Endothelial cell of umbilical vein (primary cell): Measurements from ENCODE around the gene CNTNAP2.

Experiments
- EZH2 ChIP-seq: IDR thresholded peaks from 2 replicates; pipeline ENCODE4 v1.6.1; 2012; ENCODE audit warnings: borderline replicate concordance, low read depth, mild to moderate bottlenecking, moderate library complexity, low read length, inconsistent platforms; ENCODE audit not compliant: severe bottlenecking
- MAX ChIP-seq: IDR thresholded peaks from 2 replicates; pipeline ENCODE4 v1.6.1; 2011; ENCODE audit not compliant: insufficient read depth, insufficient read length
- POLR2A ChIP-seq: IDR thresholded peaks from 2 replicates; pipeline ENCODE4 v1.6.1; 2012; ENCODE audit warnings: low read depth, mild to moderate bottlenecking, control low read depth, low read length
- POLR2AphosphoS5 ChIP-seq: IDR thresholded peaks from 2 replicates; pipeline ENCODE4 v1.6.1; 2012; ENCODE audit warnings: low read depth, mild to moderate bottlenecking, control low read depth, low read length, moderate library complexity; ENCODE audit not compliant: insufficient read depth
- TF ChIP-seq, protein P1 (sequence below), 2 donors: IDR thresholded peaks; 1 replicate in 1 of 2; 2 replicates in 1 of 2; pipeline ENCODE4 v1.5.1; 2011; ENCODE audit warnings: low read length in 2 of 2, mild to moderate bottlenecking in 2 of 2, moderate library complexity in 2 of 2, control low read depth in 1 of 2, inconsistent platforms in 1 of 2, low read depth in 1 of 2; ENCODE audit not compliant: insufficient read depth in 1 of 2; ENCODE audit errors: extremely low read depth in 1 of 2

DNA sequence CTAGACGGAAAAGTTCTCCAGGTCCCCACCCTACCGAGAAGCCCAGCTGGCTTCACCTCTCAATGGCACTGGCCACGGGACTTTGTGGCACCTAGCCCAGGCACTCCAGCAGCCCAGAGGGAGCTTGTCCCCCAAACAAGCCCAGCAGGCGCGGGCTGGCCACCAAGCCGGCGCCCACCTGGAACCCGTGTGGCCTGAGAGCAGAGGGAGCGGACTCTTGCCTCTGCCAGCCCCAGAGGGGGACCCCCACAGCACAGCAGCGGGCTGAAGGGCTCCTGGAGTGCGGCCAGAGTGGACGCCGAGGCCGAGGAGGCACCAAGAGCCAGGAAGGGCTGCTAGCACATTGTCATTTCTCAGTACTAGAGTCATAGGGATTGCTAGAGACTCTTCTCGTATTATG, 671.4 kb downstream of the CNTNAP2 start:
- TF ChIP-seq, protein P1, sequence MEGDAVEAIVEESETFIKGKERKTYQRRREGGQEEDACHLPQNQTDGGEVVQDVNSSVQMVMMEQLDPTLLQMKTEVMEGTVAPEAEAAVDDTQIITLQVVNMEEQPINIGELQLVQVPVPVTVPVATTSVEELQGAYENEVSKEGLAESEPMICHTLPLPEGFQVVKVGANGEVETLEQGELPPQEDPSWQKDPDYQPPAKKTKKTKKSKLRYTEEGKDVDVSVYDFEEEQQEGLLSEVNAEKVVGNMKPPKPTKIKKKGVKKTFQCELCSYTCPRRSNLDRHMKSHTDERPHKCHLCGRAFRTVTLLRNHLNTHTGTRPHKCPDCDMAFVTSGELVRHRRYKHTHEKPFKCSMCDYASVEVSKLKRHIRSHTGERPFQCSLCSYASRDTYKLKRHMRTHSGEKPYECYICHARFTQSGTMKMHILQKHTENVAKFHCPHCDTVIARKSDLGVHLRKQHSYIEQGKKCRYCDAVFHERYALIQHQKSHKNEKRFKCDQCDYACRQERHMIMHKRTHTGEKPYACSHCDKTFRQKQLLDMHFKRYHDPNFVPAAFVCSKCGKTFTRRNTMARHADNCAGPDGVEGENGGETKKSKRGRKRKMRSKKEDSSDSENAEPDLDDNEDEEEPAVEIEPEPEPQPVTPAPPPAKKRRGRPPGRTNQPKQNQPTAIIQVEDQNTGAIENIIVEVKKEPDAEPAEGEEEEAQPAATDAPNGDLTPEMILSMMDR (IDR thresholded peaks at IDR 0.05; ENCODE audit: extremely low read depth in 1 of 2, insufficient read depth in 1 of 2, low read depth in 1 of 2, low read length in 2 of 2): no peak
- TF ChIP-seq MAX (no peak), POLR2A (no peak), POLR2AphosphoS5 (no peak), EZH2 (no peak)
